GM19099 (cell line): ENCODE measurements around the gene ETNK2.

Experiments
- POLR2A ChIP-seq: IDR thresholded peaks from 3 replicates; pipeline ENCODE4 v1.6.1; 2011; ENCODE audit warnings: low read depth; ENCODE audit not compliant: insufficient read length; ENCODE audit errors: extremely low read depth

Gene ETNK2

DNA sequence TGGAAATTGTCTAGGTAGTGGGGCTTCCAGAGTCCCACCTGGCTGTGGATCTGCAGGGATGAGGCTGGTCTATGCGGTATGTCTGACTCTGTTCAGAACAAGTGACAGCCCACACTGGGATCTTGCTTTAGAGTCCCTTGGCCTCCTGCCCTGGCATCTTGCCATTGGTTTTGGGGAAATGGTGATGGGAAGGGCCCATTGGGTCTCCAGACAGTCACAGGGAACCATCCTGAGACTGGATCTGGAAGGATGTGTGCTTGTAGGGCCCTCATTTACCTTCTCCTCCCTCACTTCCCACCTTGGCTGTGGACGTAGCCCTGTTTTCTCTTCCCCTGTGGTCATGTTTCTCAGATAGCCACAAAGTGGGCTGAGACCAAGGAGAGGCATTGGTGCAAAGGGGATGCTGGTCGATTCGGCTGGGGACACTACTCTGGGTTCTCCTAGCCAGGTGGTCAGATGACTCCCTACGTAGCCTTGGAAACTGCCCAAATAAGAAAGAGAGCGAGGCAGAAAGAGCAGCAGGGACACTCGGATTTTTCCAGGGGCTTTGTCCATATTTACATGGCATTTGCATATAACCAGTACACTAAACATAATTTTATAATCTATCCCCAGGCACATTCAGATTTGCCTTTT lies 63.8 kb downstream of the ETNK2 start:
- no peak for TF ChIP-seq POLR2A

DNA sequence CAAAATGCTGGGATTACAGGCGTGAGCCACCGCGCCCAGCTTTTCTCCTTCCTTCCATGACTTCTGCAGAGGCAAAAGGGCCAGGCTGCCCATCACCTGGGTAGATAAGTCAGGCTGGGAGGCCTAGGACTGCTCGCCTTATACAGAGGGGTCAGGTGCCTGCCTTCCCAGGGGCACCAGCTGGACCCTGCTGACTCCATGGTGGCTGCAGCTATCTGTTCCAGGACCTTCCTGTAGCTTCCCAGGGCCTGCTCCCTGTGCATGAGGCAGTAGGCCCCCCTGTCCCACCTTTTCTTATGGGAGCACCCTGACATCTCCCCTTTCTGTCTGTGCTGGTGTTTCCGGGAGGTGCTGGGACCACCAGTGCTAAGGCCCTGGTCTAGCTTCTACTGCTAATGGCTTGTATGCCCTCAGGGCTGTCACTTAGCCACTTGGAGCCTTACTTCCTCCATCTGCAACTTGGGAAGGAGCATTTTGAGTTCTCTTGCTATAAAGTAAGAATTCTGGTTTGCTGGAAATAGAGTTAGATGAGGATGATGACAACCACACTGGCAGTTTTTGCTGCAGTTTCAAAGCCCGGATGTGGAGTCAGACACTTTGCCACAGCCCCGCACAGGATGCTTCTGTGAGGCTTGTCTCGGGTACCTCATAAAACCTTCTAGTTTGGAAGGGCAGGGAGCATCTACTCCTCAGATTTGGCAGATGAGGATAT lies 64.5 kb downstream of the ETNK2 start:
- no peak for TF ChIP-seq POLR2A

DNA sequence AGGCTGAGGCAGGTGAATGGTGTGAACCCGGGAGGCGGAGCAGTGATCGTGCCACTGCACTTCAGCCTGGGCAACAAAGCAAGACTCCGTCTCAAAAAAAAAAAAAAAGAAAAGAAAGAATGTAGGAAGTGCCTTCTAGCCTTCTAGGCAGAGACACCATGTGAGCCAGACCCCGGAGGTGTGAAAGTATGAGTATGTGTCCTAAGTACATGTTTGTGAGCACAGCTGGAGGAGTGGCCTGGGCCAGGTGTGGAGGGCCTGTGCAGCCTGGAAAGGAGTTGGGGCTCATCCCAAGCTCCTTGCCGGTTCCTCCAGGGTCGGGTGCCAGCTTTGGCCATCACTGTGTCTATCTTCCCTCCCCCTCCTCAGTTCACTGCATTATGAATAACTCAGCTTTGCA lies 66.0 kb downstream of the ETNK2 start:
- no peak for TF ChIP-seq POLR2A

DNA sequence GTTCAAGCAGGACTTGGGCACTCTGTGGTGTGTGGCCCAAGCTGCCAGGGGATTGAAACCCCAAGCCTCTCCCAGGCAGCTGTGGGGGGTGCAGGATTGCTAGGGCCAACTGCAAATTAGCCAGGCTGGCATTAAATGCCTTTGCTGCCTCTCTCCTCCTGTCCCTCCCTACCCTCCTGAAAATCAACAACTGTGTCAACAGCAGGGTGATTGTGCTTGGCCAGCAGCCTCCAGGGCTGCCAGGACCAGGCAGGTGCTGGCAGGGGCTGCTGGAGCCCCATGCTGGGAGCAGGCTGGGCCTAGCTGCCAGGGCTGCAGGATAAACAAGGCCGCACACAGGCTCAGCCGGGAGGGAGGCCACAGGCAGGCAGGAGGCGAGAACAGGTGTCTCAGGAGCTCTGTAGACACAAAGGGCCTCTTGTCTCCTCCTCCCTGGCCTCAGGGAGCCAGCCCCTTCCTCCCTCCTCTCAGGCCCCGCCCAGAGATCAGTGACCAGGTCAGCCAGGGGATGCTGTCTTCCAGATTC lies 67.5 kb downstream of the ETNK2 start:
- TF ChIP-seq POLR2A = no peak

DNA sequence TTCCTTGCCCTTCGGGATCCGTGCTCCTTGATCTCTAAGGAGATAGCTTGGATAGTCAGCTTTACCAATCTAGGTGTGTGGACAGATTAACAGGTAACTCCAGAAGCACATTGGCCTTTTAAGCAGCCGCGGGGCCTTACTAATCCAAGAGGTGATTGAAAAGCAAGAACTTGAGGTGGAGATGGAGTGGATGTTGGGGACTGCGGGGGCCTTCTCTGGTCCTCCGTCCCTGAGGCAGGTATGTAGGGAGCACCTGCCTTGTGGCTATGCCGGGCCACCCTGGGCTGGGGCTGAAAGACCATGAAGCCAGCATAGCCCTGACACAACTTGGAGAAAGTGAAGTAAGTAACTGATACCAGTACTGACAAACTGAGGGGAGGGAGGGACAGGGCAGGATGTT lies 68.4 kb downstream of the ETNK2 start:
- TF ChIP-seq POLR2A = no peak

DNA sequence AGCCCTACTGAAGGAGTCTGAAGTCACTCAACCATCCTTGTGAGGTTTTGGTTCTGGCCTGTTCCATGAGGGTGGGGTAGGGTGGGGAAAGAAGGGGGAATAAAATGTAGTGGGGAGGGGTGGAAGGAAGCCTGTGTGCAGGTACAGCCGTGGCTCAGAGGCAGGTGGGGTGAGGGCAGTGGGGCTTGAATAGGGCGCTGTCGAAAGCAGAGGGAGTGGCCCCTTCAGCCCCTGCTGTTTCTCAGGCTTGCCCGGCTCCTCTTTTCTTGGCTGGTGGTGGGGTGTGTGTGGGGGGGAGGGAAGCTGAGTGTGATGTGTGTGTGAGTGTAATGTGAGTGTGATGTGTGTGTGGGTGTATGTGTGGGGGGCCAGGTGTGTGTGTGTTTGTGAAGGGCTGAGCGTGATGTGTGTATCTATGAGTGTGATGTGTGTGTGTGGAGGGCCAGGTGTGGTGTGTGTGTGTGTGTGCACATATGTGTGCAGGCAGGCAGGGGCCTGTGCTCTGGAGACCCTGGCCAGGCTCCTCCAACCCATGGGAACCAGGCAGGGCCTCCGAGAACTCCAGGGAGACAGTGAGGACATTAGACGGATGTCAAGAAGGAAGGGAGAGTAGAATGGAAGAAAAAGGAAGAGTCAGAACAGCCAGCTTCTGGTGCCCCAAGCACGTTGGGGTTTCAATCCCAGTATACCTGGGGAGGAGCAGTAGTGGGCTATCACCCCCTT lies 69.9 kb downstream of the ETNK2 start:
- TF ChIP-seq POLR2A = no peak

DNA sequence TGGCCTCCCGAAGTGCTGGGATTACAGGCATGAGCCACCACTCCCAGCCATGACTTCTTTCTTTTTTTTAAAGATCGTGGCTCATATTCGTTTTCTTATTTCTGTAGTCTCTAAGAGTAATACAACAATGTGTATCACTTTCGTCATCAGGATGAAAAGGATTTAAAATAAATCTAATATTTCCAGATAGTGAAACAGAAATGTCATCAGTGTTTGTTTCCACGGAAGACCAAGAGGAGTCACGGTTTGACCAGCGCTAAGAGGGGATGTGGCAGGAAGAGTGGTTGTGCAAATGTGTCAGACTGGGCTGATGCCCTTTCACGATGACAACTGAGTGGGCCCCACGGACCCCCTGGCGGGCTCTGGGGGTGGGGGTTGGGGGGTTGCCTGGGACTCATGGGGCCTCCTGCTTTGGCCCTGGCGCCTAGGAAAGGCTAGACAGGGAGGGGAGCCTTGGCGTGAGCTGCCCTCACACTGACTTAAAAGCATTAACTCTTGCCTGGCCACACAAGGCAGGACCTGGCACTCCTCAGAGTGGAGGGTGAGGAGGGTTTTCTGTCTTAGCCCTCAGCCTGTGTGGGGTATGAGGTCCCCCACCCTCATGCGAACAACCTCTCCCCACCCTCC lies 70.6 kb downstream of the ETNK2 start:
- no peak for TF ChIP-seq POLR2A
